Posterior vena cava (tissue), 2 donors: ENCODE results near the gene ADAMTSL4. TPM values are rescaled to one million over a fixed set of nuclear protein-coding genes. Genes with fewer than 3 reads are reported as not detected.

ENCODE experiments used
- DNase-seq: peaks from one replicate; pipeline ENCODE4 v3.0.0-alpha.2; 2020; ENCODE audit warnings: low spot score
- intact Hi-C, 2 donors: fragments of 100-400 bp; cut with DNase I; formaldehyde crosslinking; loops; one replicate each; pipeline versions ENCODE4 v1.14.1 to v1.14.2; 2022 to 2023
- total RNA-seq, 2 donors: library from RNA; stranded (reverse); fragmentation: NEBNext Ultra II Directional; extraction: Animal tissue kit (Norgen Biotek cat#: 25700); gene quantifications; one replicate each; pipeline ENCODE4 v1.2.1, GENCODE V29; 2021
- donor health status: DM: yes; HTN: yes; CAD: no.
- donor health status: DM: yes; HTN: yes; CAD: no.

Gene ADAMTSL4
- total RNA-seq, 2 donors from 2014 or later, result 79.6 to 99.6 TPM

GRCh38 chr1:150530491-150531159 is 18.6 kb upstream of the ADAMTSL4 start:
- intact Hi-C loops, result loop anchor here in 1 of 2 donors (10.0 kb wide), 1 partner anchor 46 kb away; the partner anchor contains the start of gene TARS2
- DNase-seq, result no peak

- intact Hi-C loops, result loop anchor here in 1 of 2 donors (10.0 kb wide), 1 partner anchor 48 kb away; the partner anchor contains the start of gene TARS2
- no peak for DNase-seq
Observed at GRCh38 chr1:150532860-150533259, 16.3 kb upstream of the ADAMTSL4 start.

GRCh38 chr1:150534002-150534401 is 15.2 kb upstream of the ADAMTSL4 start:
- intact Hi-C loops, result loop anchor here in 1 of 2 donors (10.0 kb wide), 1 partner anchor 49 kb away; the partner anchor contains the start of gene TARS2
- DNase-seq, result no peak

GRCh38 chr1:150535511-150536287 is 13.5 kb upstream of the ADAMTSL4 start:
- intact Hi-C loops, result loop anchor here in 1 of 2 donors (10.0 kb wide), 1 partner anchor 51 kb away; the partner anchor contains the start of gene TARS2
- DNase-seq, result peak; percentile 75

GRCh38 chr1:150536836-150537731 is 12.1 kb upstream of the ADAMTSL4 start:
- DNase-seq, result peak; percentile 14
- intact Hi-C loops, result loop anchor here in 1 of 2 donors (10.0 kb wide), 1 partner anchor 52 kb away; the partner anchor contains the start of gene TARS2

GRCh38 chr1:150537732-150538684 is 11.2 kb upstream of the ADAMTSL4 start:
- intact Hi-C loops, result loop anchor here in 1 of 2 donors (10.0 kb wide), 1 partner anchor 53 kb away; the partner anchor contains the start of gene TARS2
- DNase-seq, result peak; percentile 87

- DNase-seq, result peak; percentile 93
Observed at GRCh38 chr1:150543500-150544143, 5.6 kb upstream of the ADAMTSL4 start.

GRCh38 chr1:150544204-150544603 is 5.0 kb upstream of the ADAMTSL4 start:
- no peak for DNase-seq
- intact Hi-C loops, result no loop called here

More at GRCh38 chr1:150543500-150544143, 5.6 kb upstream of the ADAMTSL4 start:
- intact Hi-C loops, result no loop called here

- intact Hi-C loops, result no loop called here
- DNase-seq, result no peak
Observed at GRCh38 chr1:150545486-150546032, 3.6 kb upstream of the ADAMTSL4 start.

GRCh38 chr1:150546294-150546937 is 2.8 kb upstream of the ADAMTSL4 start:
- DNase-seq, result no peak
- intact Hi-C loops, result no loop called here

- intact Hi-C loops, result no loop called here
- DNase-seq, result no peak
Observed at GRCh38 chr1:150548324-150548631, 930 bp upstream of the ADAMTSL4 start.

- intact Hi-C loops, result loop anchor here in 1 of 2 donors (10.0 kb wide), 1 partner anchor 85 kb away; no protein-coding TSS in a partner anchor
- DNase-seq, result peak; percentile 91
Observed at GRCh38 chr1:150549496-150550221, 451 bp downstream of the ADAMTSL4 start.

- intact Hi-C loops, result loop anchor here in 1 of 2 donors (10.0 kb wide), 1 partner anchor 86 kb away; no protein-coding TSS in a partner anchor
- peak; percentile 91 for DNase-seq
Observed at GRCh38 chr1:150550222-150551050, 1.2 kb downstream of the ADAMTSL4 start.

- DNase-seq, result peak; percentile 82
- intact Hi-C loops, result loop anchor here in 1 of 2 donors (10.0 kb wide), 1 partner anchor 86 kb away; no protein-coding TSS in a partner anchor
Observed at GRCh38 chr1:150551051-150551783, 2.0 kb downstream of the ADAMTSL4 start.
